GM19043 (cell line): ENCODE measurements around the gene COX7B2.

ENCODE experiments used
- ATAC-seq: cut with Tn5 transposase; IDR thresholded peaks from one replicate; pipeline ENCODE4 v1.9.1; 2021; ENCODE audit warnings: low read depth; ENCODE audit not compliant: unreplicated experiment

The COX7B2 gene

GRCh38 chr4:46894826-46895225 is 14.2 kb downstream of the COX7B2 start:
- ATAC-seq: no peak

- no peak for ATAC-seq
Observed at GRCh38 chr4:46890056-46890455, 19.0 kb downstream of the COX7B2 start.

- no peak for ATAC-seq
Observed at GRCh38 chr4:46889410-46889809, 19.6 kb downstream of the COX7B2 start.

- ATAC-seq: no peak
Observed at GRCh38 chr4:46886711-46887110, 22.3 kb downstream of the COX7B2 start.

- ATAC-seq: no peak
Observed at GRCh38 chr4:46878641-46879040, 30.4 kb downstream of the COX7B2 start.

- no peak for ATAC-seq
Observed at GRCh38 chr4:46874811-46875210, 34.2 kb downstream of the COX7B2 start.

- ATAC-seq: no peak
Observed at GRCh38 chr4:46870411-46870810, 38.6 kb downstream of the COX7B2 start.

GRCh38 chr4:46856333-46856732 is 52.7 kb downstream of the COX7B2 start:
- ATAC-seq: no peak

- ATAC-seq: no peak
Observed at GRCh38 chr4:46852800-46853199, 56.2 kb downstream of the COX7B2 start.

- no peak for ATAC-seq
Observed at GRCh38 chr4:46850026-46850425, 59.0 kb downstream of the COX7B2 start.

- ATAC-seq: peak; percentile 73
Observed at GRCh38 chr4:46844325-46844917, 64.6 kb downstream of the COX7B2 start.

- ATAC-seq: no peak
Observed at GRCh38 chr4:46839128-46839527, 69.9 kb downstream of the COX7B2 start.

GRCh38 chr4:46837639-46838038 is 71.4 kb downstream of the COX7B2 start:
- no peak for ATAC-seq

GRCh38 chr4:46836584-46836983 is 72.5 kb downstream of the COX7B2 start:
- no peak for ATAC-seq

- no peak for ATAC-seq
Observed at GRCh38 chr4:46830971-46831454, 78.0 kb downstream of the COX7B2 start.

GRCh38 chr4:46820154-46820553 is 88.9 kb downstream of the COX7B2 start:
- ATAC-seq: no peak

GRCh38 chr4:46819095-46819494 is 90.0 kb downstream of the COX7B2 start:
- ATAC-seq: no peak

GRCh38 chr4:46818604-46819003 is 90.4 kb downstream of the COX7B2 start:
- no peak for ATAC-seq

- ATAC-seq: no peak
Observed at GRCh38 chr4:46817806-46818205, 91.2 kb downstream of the COX7B2 start.

GRCh38 chr4:46804781-46805413 is 104.1 kb downstream of the COX7B2 start:
- ATAC-seq: no peak

GRCh38 chr4:46793036-46793435 is 116.0 kb downstream of the COX7B2 start:
- ATAC-seq: no peak

- no peak for ATAC-seq
Observed at GRCh38 chr4:46781434-46782092, 127.5 kb downstream of the COX7B2 start.
